Fibroblast of skin of scalp (primary cell): ENCODE measurements around the gene FOSL2.

Source experiments
- DNase-seq: peaks from one replicate; pipeline ENCODE4 v3.0.0-alpha.2; 2013

FOSL2 gene

GRCh38 chr2:28452534-28453081 is 60.0 kb downstream of the FOSL2 start:
- peak; percentile 53 for DNase-seq

DNA sequence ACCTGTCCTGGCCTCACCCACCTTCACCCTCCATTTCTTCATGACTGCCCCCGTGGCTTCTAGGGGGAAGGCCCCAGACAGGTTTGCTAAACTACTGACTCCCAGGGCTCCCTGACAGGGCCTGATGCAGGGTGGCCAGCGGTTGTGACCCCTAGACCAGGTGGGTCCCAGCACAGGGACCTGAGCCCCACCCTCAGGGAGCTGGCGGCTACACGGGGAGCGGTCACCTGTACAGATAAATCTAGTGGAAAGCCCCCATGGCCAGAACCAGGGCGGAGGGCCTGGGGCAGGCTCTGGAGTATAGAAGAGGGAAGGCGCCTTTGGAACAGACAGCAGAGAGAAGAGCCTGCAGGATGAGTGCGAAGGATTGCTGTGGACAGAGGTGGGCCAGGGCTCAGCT is 60.7 kb downstream of the FOSL2 start:
- DNase-seq: no peak

- DNase-seq: no peak
Observed at GRCh38 chr2:28454016-28454930, 61.6 kb downstream of the FOSL2 start.

- DNase-seq: no peak
Observed at GRCh38 chr2:28457237-28457636, 64.6 kb downstream of the FOSL2 start.

- DNase-seq: no peak
Observed at GRCh38 chr2:28461056-28461455, 68.4 kb downstream of the FOSL2 start.

GRCh38 chr2:28462122-28462521 is 69.5 kb downstream of the FOSL2 start:
- no peak for DNase-seq

GRCh38 chr2:28463211-28463816 is 70.7 kb downstream of the FOSL2 start:
- DNase-seq: no peak

DNA sequence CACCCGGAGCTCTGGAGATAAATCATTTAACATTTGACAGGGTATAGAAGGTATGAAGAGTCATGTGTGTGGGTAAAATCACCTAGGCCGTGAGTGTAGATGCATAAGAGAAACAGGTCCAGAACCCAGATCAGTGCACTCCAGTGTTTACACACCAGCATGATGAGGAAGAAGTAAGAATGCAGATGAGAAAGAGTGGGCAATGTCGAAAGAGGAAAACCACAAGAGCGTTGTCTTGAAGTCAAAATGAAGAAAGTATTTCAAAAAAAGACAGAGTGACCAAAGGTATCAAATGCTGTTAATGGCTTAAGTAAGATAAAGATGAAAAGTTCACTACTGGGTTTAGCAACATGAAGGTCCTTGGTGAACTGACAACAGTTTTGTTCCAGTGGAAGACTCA is 71.2 kb downstream of the FOSL2 start:
- DNase-seq: no peak

DNA sequence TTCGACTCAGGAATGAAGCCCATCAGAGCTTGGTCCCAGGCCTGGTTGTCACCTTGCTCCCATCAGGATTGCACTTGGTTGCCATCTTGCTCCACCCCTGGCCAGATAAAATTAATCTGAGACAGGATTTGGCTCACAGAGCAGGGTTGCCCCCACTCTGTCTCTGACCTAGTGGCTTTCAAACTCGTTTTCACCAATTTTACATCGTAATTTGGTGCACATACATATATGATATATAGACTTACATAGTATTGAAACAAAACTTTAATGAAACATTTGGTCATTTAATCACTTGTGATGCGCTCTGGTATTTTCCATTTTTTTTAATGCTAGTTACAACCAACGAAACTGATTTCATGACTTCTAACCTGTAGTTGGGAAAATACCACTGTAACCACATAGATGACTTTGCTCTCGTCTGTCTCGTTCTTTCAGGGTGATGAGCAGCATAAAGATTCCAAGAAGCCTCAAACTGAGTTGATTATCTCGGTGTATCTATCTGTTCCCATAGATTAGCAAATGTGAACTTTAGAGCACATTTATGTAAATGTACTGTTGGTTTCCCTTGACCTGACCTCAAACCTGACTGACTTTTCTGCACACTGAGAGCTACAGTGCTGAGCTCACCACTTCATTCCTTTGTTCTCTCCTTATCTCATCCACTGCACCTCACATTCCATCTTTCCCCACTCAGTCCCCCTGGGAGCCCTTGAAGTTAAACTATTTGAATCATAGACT is 72.7 kb downstream of the FOSL2 start:
- DNase-seq: no peak
